ENCODE data around the gene AMBRA1. TPM values are rescaled to one million over a fixed set of nuclear protein-coding genes. Genes with fewer than 3 reads are reported as not detected.

AMBRA1 gene
- total RNA-seq, 6 experiments from 2014 or later: 23.2 to 25.9 (median 24.4) TPM

DNA sequence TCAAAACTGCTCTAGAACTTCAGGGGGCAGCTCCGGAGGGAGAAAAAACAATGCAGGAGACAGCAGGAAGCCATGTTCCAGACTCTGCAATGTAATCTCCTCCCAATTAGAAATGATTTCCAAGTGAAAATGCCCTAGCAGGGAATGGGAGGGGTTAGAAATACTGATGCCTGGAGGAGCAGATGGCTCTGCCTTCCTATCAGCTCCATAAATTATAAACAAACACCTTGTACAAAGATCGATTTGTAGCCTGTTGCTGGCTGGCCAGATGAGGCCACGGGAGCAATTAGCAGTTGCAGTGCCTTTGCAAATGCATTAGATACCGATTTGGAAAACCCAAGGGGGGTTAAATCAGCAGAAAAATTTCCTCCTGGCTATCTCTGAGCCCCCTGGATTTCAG lies 155.6 kb downstream of the AMBRA1 start:
- no peak for DNase-seq
- TF ChIP-seq, protein P1, sequence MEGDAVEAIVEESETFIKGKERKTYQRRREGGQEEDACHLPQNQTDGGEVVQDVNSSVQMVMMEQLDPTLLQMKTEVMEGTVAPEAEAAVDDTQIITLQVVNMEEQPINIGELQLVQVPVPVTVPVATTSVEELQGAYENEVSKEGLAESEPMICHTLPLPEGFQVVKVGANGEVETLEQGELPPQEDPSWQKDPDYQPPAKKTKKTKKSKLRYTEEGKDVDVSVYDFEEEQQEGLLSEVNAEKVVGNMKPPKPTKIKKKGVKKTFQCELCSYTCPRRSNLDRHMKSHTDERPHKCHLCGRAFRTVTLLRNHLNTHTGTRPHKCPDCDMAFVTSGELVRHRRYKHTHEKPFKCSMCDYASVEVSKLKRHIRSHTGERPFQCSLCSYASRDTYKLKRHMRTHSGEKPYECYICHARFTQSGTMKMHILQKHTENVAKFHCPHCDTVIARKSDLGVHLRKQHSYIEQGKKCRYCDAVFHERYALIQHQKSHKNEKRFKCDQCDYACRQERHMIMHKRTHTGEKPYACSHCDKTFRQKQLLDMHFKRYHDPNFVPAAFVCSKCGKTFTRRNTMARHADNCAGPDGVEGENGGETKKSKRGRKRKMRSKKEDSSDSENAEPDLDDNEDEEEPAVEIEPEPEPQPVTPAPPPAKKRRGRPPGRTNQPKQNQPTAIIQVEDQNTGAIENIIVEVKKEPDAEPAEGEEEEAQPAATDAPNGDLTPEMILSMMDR (IDR thresholded peaks at IDR 0.05): no peak
- peaks cover 11% of the 10 kb centered on the region for H3K4me1 Mint-ChIP-seq (ENCODE audit: low read depth)
- peaks cover 16% of the 10 kb centered on the region for H3K36me3 Mint-ChIP-seq (ENCODE audit: low read depth)
- H3K27ac Mint-ChIP-seq: no peak overlapping the region
- no peak overlapping the region for H3K4me3 Mint-ChIP-seq
- H3K9me3 Mint-ChIP-seq: no peaks in the 10 kb centered on the region
- no peaks in the 10 kb centered on the region for H3K27me3 Mint-ChIP-seq (ENCODE audit: insufficient read depth)

DNA sequence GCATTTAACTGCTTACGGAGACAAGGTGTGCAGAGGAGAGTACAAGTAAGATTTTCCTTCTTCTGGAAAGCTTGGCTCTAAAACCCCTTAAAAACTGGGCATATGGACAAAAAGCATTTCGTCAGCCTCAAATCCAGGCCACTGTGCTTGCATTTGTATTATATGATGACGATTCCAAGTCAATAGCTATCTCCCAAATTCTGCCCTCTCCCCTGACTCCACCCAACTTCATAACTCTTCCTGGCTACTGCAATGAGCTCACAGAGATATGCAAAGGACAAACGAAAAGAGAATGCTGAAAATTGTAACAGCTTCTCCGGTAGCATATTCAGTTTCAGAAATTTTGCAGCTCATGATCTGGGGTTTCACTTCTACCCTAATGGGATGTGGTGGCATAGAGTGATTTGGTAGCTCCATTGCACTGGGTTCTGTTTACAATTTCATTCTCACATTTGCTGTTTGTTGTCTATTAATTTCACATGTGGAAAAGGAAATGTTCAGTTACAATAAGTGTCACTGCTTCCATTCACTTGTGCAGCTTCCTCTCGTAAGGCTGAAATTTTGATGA lies 156.6 kb downstream of the AMBRA1 start:
- H3K4me3 Mint-ChIP-seq: no peak overlapping the region
- TF ChIP-seq, protein P1 (IDR thresholded peaks at IDR 0.05): no peak
- no peaks in the 10 kb centered on the region; the same call in 1 of the 2 replicates for H3K27me3 Mint-ChIP-seq (ENCODE audit: insufficient read depth)
- peaks cover 2% of the 10 kb centered on the region for H3K4me1 Mint-ChIP-seq (ENCODE audit: low read depth)
- H3K36me3 Mint-ChIP-seq (ENCODE audit: low read depth): peaks cover 6% of the 10 kb centered on the region
- H3K9me3 Mint-ChIP-seq: no peaks in the 10 kb centered on the region
- no peak overlapping the region for H3K27ac Mint-ChIP-seq
- DNase-seq: no peak

DNA sequence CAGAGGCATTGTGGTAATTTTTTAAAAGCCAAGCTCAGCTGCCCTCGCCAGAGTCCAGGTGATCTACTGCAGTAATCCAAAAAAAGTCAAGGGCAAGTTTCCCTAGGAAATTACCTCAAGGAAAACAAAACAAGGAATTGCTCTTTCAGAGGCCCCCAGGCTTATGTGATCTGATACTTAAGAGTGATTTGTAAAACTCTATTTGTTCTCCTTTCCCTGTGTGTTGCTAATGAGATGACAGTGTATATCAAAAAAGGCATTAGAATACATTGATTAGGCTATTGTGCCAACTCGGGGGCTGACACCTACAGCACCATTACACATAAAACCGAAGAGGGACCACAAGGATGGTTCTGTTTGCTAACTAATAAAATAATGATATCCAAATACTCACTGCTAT lies 157.7 kb downstream of the AMBRA1 start:
- H3K4me3 Mint-ChIP-seq: no peak overlapping the region
- TF ChIP-seq, protein P1 (IDR thresholded peaks at IDR 0.05): no peak
- H3K9me3 Mint-ChIP-seq: no peaks in the 10 kb centered on the region
- H3K27ac Mint-ChIP-seq: no peak overlapping the region
- no peaks in the 10 kb centered on the region; the same call in 1 of the 2 replicates for H3K27me3 Mint-ChIP-seq (ENCODE audit: insufficient read depth)
- H3K36me3 Mint-ChIP-seq (ENCODE audit: low read depth): peaks cover 10% of the 10 kb centered on the region
- DNase-seq: no peak
- no peaks in the 10 kb centered on the region for H3K4me1 Mint-ChIP-seq (ENCODE audit: low read depth)

DNA sequence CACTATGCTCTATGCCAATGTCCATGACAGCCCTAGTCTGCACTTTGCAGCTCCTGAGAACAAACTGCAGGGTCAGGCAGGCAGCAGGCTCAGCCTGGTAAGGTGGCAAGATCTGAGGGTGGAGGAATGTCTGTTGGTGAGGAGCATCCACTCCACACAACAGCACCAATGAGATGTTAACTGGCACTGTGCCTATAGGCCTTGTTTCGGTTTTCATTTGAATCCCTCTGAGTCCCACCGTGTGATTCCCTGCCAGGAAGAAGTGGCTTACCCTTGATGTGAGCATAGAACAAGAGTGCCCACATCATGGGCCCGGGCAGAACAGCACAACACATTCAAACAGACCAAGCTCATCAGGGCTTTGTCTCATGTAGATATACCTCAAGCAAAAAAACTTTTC lies 158.1 kb downstream of the AMBRA1 start:
- Mint-ChIP-seq H3K4me3 (no peak overlapping the region), H3K36me3 (ENCODE audit: low read depth) (peaks cover 6% of the 10 kb centered on the region), H3K4me1 (ENCODE audit: low read depth) (no peaks in the 10 kb centered on the region), H3K27me3 (ENCODE audit: insufficient read depth) (no peaks in the 10 kb centered on the region; the same call in 1 of the 2 replicates), H3K27ac (no peak overlapping the region), H3K9me3 (no peaks in the 10 kb centered on the region)
- TF ChIP-seq, protein P1 (IDR thresholded peaks at IDR 0.05): no peak
- no peak for DNase-seq

DNA sequence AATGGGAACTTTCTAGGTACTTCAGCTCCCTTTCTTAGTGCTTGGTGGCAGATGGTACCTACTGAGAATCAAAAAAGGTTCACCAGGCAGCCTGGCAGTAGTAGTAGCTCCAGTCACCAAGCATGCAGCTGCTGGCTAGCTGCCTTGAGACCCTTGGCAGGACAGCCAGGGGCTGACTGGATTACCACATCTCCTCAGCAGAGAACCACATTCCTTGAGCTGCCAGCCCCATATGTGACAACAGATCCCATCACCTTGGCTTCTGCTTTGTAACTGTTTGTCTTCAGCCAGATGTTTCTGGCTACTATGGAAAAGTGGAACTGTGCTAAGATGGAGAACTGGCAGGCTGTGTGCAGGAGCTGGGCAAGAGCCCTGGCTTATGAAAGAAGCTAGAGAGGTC lies 162.6 kb downstream of the AMBRA1 start:
- peaks cover 5% of the 10 kb centered on the region for H3K36me3 Mint-ChIP-seq (ENCODE audit: low read depth)
- TF ChIP-seq, protein P1 (IDR thresholded peaks at IDR 0.05): no peak

More for the DNA sequence above, 162.6 kb downstream of the AMBRA1 start:
- Mint-ChIP-seq H3K27me3 (ENCODE audit: insufficient read depth) (no peaks in the 10 kb centered on the region; the same call in 1 of the 2 replicates), H3K27ac (no peak overlapping the region), H3K4me1 (ENCODE audit: low read depth) (peaks cover 20% of the 10 kb centered on the region), H3K9me3 (no peaks in the 10 kb centered on the region), H3K4me3 (no peak overlapping the region)
- no peak for DNase-seq

Measured in HFFc6 (cell line).